Panc1 (cell line): Measurements from ENCODE around the gene DDI2.

Source experiments
- POLR2AphosphoS5 ChIP-seq: IDR thresholded peaks from 2 replicates; pipeline ENCODE4 v1.6.1; 2012; ENCODE audit warnings: mild to moderate bottlenecking, low read depth, low read length, moderate library complexity
- TF ChIP-seq, protein P1 (sequence below): fragments of 450-650 bp; IDR thresholded peaks from 2 replicates; pipeline ENCODE4 v1.5.1; 2017; ENCODE audit warnings: mild to moderate bottlenecking
- TF ChIP-seq, protein P2 (sequence below), 2 experiments: IDR thresholded peaks; 2 replicates each; pipeline ENCODE4 v1.6.1; 2011 to 2012; ENCODE audit warnings: low read depth in 2 of 2, control low read depth in 1 of 2, low read length in 1 of 2, mild to moderate bottlenecking in 1 of 2, moderate library complexity in 1 of 2; ENCODE audit not compliant: insufficient read depth in 1 of 2

DNA sequence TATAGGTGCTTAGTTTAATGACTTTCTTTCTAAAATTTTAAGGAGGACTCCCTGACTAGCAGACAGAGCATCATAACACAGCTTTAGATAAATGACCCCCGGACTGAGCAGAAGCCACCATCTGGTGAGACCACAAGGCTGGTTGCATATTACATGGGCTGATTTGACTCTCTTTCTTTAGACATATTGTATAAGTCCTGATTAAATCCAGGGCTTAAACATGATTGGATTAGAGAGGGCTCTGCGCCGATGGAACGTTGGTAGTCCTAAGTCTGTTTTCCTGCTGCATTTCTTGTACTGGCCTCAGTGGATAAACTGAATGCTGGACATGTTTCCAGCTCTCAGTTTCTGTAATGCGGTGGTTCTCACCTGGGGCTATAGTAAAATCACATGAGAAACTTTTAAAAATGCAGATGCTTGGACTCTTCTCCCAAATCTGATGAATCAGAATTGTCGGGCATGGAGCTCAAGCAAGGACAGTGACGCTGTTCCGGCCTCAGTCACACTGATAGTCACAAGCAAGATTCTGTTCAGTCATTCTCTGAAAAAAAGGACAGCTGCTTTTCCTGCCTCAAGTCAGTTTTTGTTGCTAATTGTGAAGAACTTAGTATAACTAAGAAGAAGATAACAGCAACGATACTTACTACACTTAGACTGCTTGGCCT lies 16.6 kb downstream of the DDI2 start:
- TF ChIP-seq, protein P1, sequence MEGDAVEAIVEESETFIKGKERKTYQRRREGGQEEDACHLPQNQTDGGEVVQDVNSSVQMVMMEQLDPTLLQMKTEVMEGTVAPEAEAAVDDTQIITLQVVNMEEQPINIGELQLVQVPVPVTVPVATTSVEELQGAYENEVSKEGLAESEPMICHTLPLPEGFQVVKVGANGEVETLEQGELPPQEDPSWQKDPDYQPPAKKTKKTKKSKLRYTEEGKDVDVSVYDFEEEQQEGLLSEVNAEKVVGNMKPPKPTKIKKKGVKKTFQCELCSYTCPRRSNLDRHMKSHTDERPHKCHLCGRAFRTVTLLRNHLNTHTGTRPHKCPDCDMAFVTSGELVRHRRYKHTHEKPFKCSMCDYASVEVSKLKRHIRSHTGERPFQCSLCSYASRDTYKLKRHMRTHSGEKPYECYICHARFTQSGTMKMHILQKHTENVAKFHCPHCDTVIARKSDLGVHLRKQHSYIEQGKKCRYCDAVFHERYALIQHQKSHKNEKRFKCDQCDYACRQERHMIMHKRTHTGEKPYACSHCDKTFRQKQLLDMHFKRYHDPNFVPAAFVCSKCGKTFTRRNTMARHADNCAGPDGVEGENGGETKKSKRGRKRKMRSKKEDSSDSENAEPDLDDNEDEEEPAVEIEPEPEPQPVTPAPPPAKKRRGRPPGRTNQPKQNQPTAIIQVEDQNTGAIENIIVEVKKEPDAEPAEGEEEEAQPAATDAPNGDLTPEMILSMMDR = no peak
- TF ChIP-seq, protein P2, sequence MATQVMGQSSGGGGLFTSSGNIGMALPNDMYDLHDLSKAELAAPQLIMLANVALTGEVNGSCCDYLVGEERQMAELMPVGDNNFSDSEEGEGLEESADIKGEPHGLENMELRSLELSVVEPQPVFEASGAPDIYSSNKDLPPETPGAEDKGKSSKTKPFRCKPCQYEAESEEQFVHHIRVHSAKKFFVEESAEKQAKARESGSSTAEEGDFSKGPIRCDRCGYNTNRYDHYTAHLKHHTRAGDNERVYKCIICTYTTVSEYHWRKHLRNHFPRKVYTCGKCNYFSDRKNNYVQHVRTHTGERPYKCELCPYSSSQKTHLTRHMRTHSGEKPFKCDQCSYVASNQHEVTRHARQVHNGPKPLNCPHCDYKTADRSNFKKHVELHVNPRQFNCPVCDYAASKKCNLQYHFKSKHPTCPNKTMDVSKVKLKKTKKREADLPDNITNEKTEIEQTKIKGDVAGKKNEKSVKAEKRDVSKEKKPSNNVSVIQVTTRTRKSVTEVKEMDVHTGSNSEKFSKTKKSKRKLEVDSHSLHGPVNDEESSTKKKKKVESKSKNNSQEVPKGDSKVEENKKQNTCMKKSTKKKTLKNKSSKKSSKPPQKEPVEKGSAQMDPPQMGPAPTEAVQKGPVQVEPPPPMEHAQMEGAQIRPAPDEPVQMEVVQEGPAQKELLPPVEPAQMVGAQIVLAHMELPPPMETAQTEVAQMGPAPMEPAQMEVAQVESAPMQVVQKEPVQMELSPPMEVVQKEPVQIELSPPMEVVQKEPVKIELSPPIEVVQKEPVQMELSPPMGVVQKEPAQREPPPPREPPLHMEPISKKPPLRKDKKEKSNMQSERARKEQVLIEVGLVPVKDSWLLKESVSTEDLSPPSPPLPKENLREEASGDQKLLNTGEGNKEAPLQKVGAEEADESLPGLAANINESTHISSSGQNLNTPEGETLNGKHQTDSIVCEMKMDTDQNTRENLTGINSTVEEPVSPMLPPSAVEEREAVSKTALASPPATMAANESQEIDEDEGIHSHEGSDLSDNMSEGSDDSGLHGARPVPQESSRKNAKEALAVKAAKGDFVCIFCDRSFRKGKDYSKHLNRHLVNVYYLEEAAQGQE (IDR thresholded peaks at IDR 0.05; ENCODE audit: insufficient read depth in 1 of 2, low read depth in 2 of 2, low read length in 1 of 2) = no peak
- TF ChIP-seq POLR2AphosphoS5 = no peak
